T47D (cell line): ENCODE measurements around the gene PLA2G2D.
A peak's percentile ranks its signal among the peaks of the same experiment; 100 is the strongest.

Experiments used
- DNase-seq, 2 experiments: peaks; one replicate each; pipeline versions ENCODE4 v3.0.0 to v3.0.0-alpha.2; 2011 to 2012; ENCODE audit warnings: low read depth in 1 of 2, low spot score in 1 of 2
- JUND ChIP-seq: IDR thresholded peaks from 2 replicates; pipeline ENCODE4 v1.6.1; 2012; ENCODE audit warnings: low read depth
- in situ Hi-C: cut with HindIII; loops from 2 replicates; pipeline ENCODE4 v1.10.0; 2016; ENCODE audit warnings: low sequenced_read_pairs, low pct_unique_long_range_greater_than_20kb

PLA2G2D gene

GRCh38 chr1:20119347-20119746, at the start of gene PLA2G2D:
Gene PLA2G2D, minus strand, starts transcription at chr1:20119536. Its CDS starts 38 bp downstream, at chr1:20119498.
- DNase-seq, result no peak
- in situ Hi-C loops, result no loop called here

GRCh38 chr1:20168564-20169491, 49.5 kb upstream of the PLA2G2D start:
- in situ Hi-C loops, result no loop called here
- no peak for DNase-seq
- no peak for TF ChIP-seq JUND

More at GRCh38 chr1:20119347-20119746, at the start of gene PLA2G2D:
- no peak for TF ChIP-seq JUND

DNA sequence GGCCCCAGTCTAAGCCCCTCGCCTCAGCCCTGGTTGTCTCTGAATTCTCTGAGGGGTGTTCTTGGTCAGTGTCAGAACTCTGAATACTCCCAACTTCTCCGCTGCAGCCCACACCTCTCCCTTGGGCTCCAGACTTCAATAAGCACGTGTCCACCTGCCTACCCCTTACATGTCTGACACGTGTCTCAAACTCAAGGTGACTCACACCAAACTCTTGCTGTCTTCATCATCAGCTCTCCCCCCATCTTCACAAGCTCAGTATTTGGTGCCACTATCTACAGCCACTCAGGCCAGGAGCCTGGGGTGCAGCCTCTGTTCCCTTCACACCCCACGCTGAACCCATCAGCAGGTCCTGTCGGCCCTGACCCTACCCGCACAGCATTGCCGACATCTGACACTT, 47.8 kb upstream of the PLA2G2D start:
- in situ Hi-C loops, result no loop called here
- no peak for TF ChIP-seq JUND
- DNase-seq, result no peak

GRCh38 chr1:20166051-20166450, 46.7 kb upstream of the PLA2G2D start:
- in situ Hi-C loops, result no loop called here
- DNase-seq, result peak; percentile 28 to 46
- no peak for TF ChIP-seq JUND

DNA sequence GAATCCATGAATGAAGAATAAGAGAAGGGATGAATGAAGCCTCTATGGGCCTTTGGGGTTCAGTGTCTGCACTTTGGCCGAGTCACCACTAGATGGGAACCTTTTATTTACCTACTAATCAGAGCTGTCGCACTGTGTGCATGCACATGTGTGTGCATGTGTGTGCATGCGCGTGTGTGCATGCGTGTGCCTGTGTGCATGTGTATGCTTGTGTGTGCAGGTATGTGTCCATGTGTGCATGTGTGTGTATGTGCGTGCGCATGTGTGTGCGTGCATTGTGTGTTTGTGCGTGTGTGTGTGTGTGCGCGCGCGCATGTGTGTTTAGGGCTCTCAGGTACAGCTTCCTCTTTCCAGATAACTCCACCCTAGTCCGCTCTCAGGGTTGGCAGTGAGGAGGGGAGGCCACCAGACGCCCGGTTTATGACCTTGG, 46.2 kb upstream of the PLA2G2D start:
- in situ Hi-C loops, result no loop called here
- DNase-seq, result peak; percentile 37 to 64
- no peak for TF ChIP-seq JUND

DNA sequence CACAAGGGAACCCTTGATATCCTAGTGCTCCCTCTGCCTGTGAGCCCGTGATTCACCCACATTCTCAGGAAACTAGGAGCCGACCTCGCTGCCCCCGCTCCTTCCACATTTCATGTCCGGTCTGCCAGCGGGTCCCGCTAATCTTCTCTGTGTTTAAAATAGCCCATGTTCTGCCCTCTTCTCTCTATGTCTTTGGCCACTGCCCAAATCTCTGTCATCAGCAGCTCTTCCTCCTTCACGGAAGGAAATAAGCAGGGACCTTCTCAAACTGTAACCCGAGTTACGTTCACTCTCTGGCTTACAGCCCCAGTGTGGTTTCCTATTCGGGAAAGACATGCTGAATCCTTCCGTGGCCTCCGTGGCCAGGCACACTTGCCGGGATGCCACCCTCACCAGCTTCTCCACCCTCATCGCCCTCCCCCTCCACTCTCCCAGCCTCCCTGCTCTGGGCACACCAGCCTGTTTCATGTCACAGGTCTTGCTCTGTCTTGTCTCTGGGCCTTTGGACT, 45.4 kb upstream of the PLA2G2D start:
- TF ChIP-seq JUND, result no peak
- no peak for DNase-seq
- in situ Hi-C loops, result no loop called here

- in situ Hi-C loops, result no loop called here
- TF ChIP-seq JUND, result no peak
- DNase-seq, result peak in 1 of 2 experiments; percentile 42
Observed at GRCh38 chr1:20160034-20160433, 40.7 kb upstream of the PLA2G2D start.

DNA sequence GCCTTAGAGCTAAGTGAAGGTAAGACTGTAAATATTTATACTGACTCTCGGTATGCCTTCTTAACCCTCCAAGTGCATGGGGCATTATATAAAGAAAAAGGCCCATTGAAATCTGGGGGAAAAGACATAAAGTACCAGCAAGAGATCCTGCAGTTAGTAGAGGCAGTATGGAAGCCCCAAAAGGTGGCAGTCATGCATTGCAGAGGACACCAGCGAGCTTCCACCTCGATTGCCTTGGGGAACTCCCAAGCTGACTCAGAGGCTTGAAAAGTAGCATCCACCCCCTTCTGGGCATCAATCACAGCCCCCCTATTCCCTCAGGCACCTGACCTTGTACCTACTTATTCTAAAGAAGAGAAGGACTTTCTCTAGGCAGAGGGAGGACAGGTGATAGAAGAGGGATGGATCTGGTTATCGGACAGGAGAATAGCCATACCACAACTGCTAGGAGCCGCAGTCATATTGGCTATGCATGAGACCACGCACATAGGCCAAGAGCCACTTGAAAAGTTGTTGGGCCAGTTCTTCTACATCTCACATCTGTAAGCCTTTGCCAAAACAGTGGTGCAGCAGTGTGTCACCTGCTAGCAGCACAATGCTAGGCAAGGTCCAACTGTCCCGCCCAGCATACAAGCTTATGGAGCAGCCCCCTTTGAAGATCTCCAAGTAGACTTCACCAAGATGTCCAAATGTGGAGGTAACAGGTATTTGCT, 39.2 kb upstream of the PLA2G2D start:
- DNase-seq, result no peak
- no peak for TF ChIP-seq JUND
- in situ Hi-C loops, result no loop called here

DNA sequence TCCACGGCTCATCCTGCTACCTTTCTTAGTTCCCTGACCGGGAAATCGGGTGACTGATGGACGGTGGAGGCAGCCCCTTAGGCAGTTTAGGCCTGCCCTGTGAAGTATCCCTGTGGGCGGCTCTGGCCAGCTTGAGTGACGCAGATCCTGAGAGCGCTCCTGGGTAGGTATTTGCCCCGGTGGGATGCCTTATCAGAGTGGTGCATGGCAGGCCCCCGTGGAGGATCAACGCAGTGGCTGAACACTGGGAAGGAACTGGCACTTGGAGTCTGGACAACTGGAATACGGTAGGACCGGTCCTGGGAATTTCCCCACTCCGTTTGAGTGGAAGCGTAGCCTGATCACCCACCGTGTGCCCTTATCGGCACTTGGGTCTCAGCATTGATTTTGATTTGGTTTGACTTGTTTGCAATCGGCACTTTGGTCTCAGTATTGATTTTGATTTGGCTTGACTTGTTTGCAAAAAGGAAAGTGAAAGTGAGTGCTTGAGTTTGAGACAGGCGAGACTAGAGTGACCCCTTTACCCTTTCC, 35.0 kb upstream of the PLA2G2D start:
- DNase-seq, result no peak
- no peak for TF ChIP-seq JUND
- in situ Hi-C loops, result no loop called here

- no peak for DNase-seq
- in situ Hi-C loops, result no loop called here
- no peak for TF ChIP-seq JUND
Observed at GRCh38 chr1:20153000-20153418, 33.7 kb upstream of the PLA2G2D start.

- in situ Hi-C loops, result no loop called here
- TF ChIP-seq JUND, result no peak
- DNase-seq, result no peak
Observed at GRCh38 chr1:20152599-20152930, 33.2 kb upstream of the PLA2G2D start.

GRCh38 chr1:20151906-20152598, 32.7 kb upstream of the PLA2G2D start:
- DNase-seq, result peak; percentile 69 to 74
- no peak for TF ChIP-seq JUND
- in situ Hi-C loops, result no loop called here
